Skeletal muscle tissue (tissue), 4 donors: ENCODE results near the gene VGLL4. TPM values are rescaled to one million over a fixed set of nuclear protein-coding genes. Genes with fewer than 3 reads are reported as not detected.
A peak's percentile ranks its signal among the peaks of the same experiment; 100 is the strongest.
"Not testable (repeated sequence)": the region's sequence is repeated elsewhere in the genome, so short reads cannot be mapped to it uniquely, and the experiment has no call there.

Experiments
- H3K27ac ChIP-seq: one replicate; pipeline ENCODE4 v1.7.0; 2013; ENCODE audit warnings: mild to moderate bottlenecking, low read depth, low read length, inconsistent platforms
- H3K27me3 ChIP-seq, 3 donors: one replicate each; pipeline ENCODE4 v1.7.0; 2013; ENCODE audit warnings: low read length in 3 of 3; ENCODE audit not compliant: control insufficient read depth in 3 of 3, insufficient read depth in 3 of 3
- H3K36me3 ChIP-seq, 3 donors: one replicate each; pipeline ENCODE4 v1.7.0; 2013; ENCODE audit warnings: low read length in 3 of 3; ENCODE audit not compliant: control insufficient read depth in 3 of 3, insufficient read depth in 3 of 3
- H3K4me1 ChIP-seq, 3 donors: one replicate each; pipeline ENCODE4 v1.7.0; 2013; ENCODE audit warnings: low read length in 3 of 3, mild to moderate bottlenecking in 3 of 3; ENCODE audit not compliant: control insufficient read depth in 3 of 3, insufficient read depth in 3 of 3
- H3K4me3 ChIP-seq, 3 donors: one replicate each; pipeline ENCODE4 v1.7.0; 2013; ENCODE audit warnings: low read length in 3 of 3
- H3K9ac ChIP-seq, 3 donors: one replicate each; pipeline ENCODE4 v1.7.0; 2013; ENCODE audit warnings: low read length in 3 of 3, mild to moderate bottlenecking in 3 of 3, moderate library complexity in 2 of 3, low read depth in 1 of 3
- H3K9me3 ChIP-seq, 3 donors: one replicate each; pipeline ENCODE4 v1.7.0; 2013; ENCODE audit warnings: low read length in 3 of 3; ENCODE audit not compliant: control insufficient read depth in 3 of 3
- total RNA-seq: library from RNA; depleted of rRNA; stranded (reverse); fragments of >200 nt; gene quantifications from one replicate; pipeline ENCODE4 v1.2.3, GENCODE V29; 2014
- donor health status: Osteomylitis.

The VGLL4 gene
- total RNA-seq, 1 donor from 2014 or later = 53.8 TPM

DNA sequence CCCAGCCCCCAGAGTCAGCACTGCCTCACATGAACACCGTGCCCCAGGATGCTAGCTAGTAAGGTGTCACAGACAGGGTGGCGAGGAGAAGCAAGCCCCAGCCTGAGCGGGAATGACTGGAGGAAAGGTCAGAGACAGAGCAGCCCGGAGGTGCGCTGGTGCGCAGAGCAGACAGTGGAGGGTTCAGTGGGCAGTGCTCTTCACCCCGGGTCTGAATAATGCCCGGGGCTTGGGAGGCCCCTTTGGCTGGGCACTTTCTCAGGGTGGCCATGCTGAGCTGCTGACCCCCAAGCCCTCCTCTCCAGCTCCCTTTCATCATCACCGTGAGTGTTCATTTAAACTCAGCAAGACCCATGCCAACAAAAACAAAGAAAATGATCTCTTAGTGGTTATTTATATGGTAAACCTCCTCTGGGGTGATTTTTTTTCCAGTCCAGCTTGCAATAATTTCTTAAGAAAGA lies 110.8 kb downstream of the VGLL4 start:
- Histone ChIP-seq H3K36me3 (no peaks in the 10 kb centered on the region), H3K4me3 (no peak overlapping the region), H3K4me1 (peaks cover 13 to 18% (median 16%) of the 10 kb centered on the region in 3 donors), H3K27ac (peak overlapping the region; percentile 31), H3K9me3 (no peaks in the 10 kb centered on the region), H3K27me3 (no peaks in the 10 kb centered on the region), H3K9ac (no peak overlapping the region)

DNA sequence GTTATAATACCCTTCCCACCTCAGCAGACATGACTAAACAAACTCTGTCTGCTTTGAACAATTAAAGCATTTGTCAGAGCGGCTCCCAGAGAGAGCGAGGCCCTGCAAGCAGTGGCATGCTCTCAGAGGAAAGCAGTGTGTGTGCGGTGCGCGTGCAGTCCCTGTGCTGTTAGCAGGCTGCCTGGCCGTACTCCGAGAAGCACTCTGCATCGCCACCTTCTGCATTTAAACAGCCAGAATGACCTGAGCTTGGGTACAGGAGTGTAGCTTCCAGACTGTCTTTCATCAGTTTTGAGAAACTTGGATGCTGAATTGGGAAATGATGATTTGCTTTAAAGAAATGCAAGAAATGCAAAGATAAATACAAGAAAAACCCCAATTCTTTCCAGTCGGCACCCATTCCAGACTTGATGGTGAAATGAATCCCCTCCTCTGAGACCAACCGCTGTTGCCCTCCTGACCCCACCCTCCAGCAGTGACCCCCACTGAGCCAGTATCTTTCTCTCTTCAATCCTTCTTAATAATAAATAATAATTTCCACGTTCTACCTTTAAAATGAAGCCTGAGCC lies 113.5 kb downstream of the VGLL4 start:
- no peaks in the 10 kb centered on the region for H3K27me3 ChIP-seq
- H3K27ac ChIP-seq = no peak overlapping the region
- H3K4me3 ChIP-seq = no peak overlapping the region
- no peaks in the 10 kb centered on the region for H3K36me3 ChIP-seq
- no peaks in the 10 kb centered on the region for H3K9me3 ChIP-seq
- peak overlapping the region in 1 of 3 donors; percentile 16 for H3K9ac ChIP-seq
- H3K4me1 ChIP-seq = peaks cover 13 to 18% (median 16%) of the 10 kb centered on the region in 3 donors

DNA sequence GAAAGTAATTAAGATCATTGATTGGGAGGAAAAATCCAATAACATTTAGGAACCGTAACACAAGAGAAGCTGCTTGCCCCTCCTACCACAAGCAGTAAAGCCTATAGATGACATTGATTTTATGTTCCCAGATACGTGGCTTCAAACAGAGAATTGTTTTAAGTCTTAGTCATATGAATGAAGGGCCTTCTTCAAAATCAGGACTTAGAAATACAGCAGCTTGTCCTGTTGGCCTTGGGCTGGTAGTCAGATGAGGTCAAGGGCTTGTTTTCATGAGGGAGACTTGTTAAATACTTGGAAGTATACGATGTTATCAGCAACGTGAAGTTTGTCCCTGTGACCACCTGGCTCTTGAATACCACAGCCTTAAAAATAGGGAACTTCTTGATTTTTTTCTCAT lies 114.4 kb downstream of the VGLL4 start:
- H3K9me3 ChIP-seq = no peaks in the 10 kb centered on the region
- no peak overlapping the region for H3K27ac ChIP-seq
- H3K9ac ChIP-seq = no peak overlapping the region
- H3K4me1 ChIP-seq = peaks cover 8 to 13% (median 12%) of the 10 kb centered on the region in 3 donors
- H3K27me3 ChIP-seq = no peaks in the 10 kb centered on the region
- H3K4me3 ChIP-seq = no peak overlapping the region
- H3K36me3 ChIP-seq = no peaks in the 10 kb centered on the region

DNA sequence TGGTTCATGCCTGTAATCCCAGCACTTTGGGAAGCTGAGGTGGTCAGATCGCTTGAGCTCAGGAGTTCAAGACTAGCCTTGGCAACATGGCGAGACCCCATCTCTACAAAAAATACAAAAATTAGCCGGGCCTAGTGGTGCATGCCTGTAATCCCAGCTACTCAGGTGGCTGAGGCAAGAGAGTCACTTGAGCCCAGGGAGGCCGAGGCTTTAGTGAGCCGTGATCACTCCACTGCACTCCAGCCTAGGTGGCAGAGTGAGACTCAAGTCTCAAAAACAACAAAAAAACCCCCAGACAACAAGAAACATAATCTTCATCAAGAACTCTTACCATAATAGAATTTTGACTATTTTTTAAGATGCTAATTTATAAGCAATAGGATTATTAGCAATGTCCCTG lies 117.6 kb downstream of the VGLL4 start:
- H3K27ac ChIP-seq, H3K4me1 ChIP-seq, H3K27me3 ChIP-seq, H3K9me3 ChIP-seq, H3K36me3 ChIP-seq, H3K4me3 ChIP-seq, H3K9ac ChIP-seq: not testable (repeated sequence)

DNA sequence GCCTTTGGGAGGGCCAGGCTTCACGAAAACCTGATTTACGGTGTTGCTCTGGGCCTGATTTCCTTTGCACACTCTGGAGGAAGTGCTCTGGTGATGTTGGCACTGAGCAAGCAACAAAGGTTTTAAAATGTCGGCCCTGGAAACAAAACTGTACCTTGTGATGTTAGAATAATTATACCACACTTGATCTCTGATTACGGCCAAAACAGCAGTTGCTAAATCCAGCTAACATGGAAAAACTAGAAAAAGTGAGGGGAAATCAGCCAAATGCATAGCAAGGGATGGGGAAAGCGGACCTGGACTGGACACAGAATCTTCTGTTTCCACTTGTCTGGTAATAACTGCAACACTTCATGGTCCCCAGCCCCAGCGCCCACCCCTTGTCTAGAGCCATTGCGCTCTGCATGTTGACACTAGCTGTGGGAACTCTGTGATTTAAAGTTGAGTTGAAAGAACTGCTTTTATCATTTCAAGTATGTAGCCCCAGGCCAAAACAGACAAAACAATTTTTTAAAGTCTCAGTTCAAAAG lies 120.1 kb downstream of the VGLL4 start:
- Histone ChIP-seq H3K9ac (no peak overlapping the region), H3K27ac (peak overlapping the region; percentile 46), H3K4me3 (no peak overlapping the region), H3K4me1 (peaks cover 3 to 14% (median 4%) of the 10 kb centered on the region in 3 donors), H3K9me3 (no peaks in the 10 kb centered on the region), H3K27me3 (no peaks in the 10 kb centered on the region), H3K36me3 (no peaks in the 10 kb centered on the region)

DNA sequence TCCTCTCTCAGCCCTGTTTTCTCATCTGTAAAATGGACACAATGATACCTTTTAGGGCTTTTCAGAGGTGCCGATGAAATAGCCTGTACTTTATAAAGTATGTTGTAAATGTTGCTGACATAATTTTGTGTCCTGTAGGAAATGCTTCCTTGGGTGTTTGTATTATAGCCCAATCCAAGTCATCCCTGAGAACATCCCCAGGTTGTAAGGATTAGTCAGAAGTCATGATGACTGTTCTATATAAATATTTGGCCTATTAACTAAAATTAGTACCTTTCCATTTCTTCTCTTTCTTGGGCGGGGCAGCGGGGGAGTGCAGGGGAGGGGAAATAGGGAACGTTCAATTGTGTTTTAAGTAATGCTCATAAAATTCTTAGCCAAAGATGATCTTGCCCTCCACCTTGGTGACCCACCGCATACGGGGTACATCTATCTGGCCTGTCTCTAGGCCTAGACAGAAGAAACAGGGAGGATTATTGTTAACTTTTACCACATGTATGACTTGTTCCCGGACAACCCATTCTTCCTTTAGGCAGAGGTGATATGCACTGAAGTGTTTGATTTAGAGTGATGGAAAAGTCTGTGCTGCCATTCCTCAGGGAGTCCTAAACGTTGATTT lies 120.7 kb downstream of the VGLL4 start:
- H3K4me1 ChIP-seq = peaks cover 3 to 14% (median 4%) of the 10 kb centered on the region in 3 donors
- H3K9me3 ChIP-seq = no peaks in the 10 kb centered on the region
- H3K27me3 ChIP-seq = no peaks in the 10 kb centered on the region
- no peak overlapping the region for H3K9ac ChIP-seq
- H3K36me3 ChIP-seq = no peaks in the 10 kb centered on the region
- H3K27ac ChIP-seq = peak overlapping the region; percentile 46
- H3K4me3 ChIP-seq = no peak overlapping the region

DNA sequence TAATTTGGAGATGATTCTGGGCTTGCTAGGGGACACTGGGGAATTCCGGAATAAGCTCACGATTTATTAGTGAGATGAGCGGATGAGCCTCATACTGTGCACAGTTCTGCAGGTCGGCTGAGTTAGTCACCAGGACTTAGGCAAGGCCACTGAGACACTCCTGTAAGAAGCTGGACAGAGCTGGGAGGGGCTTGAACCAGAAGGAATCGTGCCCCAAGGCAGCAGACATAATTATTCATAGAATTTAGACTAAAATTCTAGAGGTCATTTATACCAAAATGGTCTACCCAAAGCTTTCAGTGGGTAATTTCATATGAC lies 121.4 kb downstream of the VGLL4 start:
- Histone ChIP-seq H3K9me3 (no peaks in the 10 kb centered on the region), H3K27me3 (no peaks in the 10 kb centered on the region), H3K9ac (no peak overlapping the region), H3K36me3 (no peaks in the 10 kb centered on the region), H3K4me3 (no peak overlapping the region), H3K27ac (no peak overlapping the region), H3K4me1 (peaks cover 3 to 14% (median 4%) of the 10 kb centered on the region in 3 donors)

DNA sequence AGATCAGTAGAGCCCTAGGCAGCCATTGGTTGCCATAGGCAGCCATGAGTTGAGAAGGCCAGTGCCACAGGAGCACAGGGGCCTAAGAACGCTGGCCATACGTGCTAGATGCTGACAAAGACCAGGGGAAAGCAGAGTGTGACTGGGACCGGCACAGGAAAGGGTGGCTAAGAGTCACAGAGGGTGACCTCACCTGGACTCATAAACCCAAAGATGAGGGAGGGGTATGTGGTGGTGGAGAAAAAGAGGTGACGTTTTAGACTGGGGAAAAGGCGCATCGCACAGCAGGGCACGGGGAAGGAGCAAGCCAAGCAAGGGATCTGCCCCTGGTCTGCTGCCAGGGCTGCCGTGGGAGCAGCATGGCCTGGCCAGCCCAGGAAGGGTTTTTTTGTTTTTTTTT lies 122.5 kb downstream of the VGLL4 start:
- Histone ChIP-seq H3K36me3 (no peaks in the 10 kb centered on the region), H3K9me3 (no peaks in the 10 kb centered on the region), H3K27me3 (no peaks in the 10 kb centered on the region), H3K9ac (no peak overlapping the region), H3K4me1 (peaks cover 3 to 14% (median 4%) of the 10 kb centered on the region in 3 donors), H3K4me3 (no peak overlapping the region), H3K27ac (no peak overlapping the region)

DNA sequence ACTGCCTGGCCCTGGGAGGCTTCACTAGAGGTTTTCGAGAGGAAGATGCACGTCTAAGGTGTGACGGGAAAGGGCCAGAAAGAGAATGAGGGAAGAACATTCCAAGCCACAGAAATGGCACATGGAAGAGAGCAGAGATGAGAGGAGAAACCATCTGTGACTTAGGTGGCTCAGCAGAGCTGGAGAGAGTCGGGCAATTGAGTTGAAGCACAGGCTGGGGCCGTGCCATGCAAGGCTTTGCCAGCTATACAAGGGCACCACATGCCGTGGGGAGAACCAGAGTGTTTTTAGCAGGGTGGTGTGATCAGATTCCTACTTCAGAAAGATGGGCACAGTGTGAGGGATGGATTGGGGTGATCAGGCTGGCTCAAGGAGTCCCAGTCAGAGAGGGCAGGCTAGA lies 126.1 kb downstream of the VGLL4 start:
- Histone ChIP-seq H3K4me3 (no peak overlapping the region), H3K27ac (no peak overlapping the region), H3K9ac (no peak overlapping the region)

DNA sequence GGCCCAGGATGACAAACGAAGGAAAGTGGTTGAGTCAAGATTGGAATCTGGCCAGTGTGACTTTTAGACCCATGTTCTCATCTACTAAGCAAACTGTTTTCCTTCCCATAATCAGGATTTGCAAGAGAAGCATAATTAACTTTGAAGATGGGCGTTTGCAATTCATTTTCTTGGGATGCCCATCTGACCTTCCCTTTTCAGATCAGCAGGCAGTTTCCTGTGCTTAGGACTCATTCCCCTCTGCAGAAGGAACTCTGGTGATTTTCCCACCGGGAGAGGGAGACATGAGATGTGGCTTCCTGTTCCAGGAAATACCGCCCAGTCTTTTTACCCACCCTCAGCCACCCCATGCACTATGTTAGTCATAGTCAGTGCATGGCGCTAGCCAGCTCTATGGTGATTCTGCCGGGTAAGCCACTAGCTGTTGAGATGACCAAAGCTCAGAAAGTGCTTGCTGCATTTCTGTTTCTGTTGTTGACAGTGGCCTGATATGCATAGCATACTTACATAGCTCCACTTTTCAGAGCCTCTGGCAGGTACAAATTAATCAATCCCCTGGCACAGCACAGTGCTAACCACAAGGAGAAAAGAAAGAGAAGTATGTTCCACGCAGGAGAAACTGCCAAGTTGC lies 129.4 kb downstream of the VGLL4 start:
- Histone ChIP-seq H3K27me3 (no peaks in the 10 kb centered on the region), H3K4me3 (no peak overlapping the region), H3K36me3 (no peaks in the 10 kb centered on the region), H3K9me3 (no peaks in the 10 kb centered on the region), H3K27ac (peak overlapping the region; percentile 32), H3K4me1 (peaks cover 19 to 25% (median 20%) of the 10 kb centered on the region in 3 donors), H3K9ac (peak overlapping the region in 1 of 3 donors; percentile 8)

More for the DNA sequence above, 126.1 kb downstream of the VGLL4 start:
- Histone ChIP-seq H3K36me3 (no peaks in the 10 kb centered on the region), H3K27me3 (no peaks in the 10 kb centered on the region), H3K4me1 (peaks cover 11 to 22% (median 15%) of the 10 kb centered on the region in 3 donors), H3K9me3 (no peaks in the 10 kb centered on the region)
